22Rv1 (cell line): Measurements from ENCODE around the gene ACAP2.

Experiments used
- H3K27ac ChIP-seq: fragments of 450-650 bp; 2 replicates; pipeline ENCODE4 v1.5.1; 2017
- ZFX ChIP-seq: fragments of 450-650 bp; IDR thresholded peaks from 2 replicates; pipeline ENCODE4 v1.6.1; 2017; ENCODE audit warnings: antibody characterized with exemption, borderline replicate concordance
- TF ChIP-seq, protein P1 (sequence below): fragments of 450-650 bp; IDR thresholded peaks from 2 replicates; pipeline ENCODE4 v1.5.1; 2017; ENCODE audit warnings: mild to moderate bottlenecking

The ACAP2 gene

DNA sequence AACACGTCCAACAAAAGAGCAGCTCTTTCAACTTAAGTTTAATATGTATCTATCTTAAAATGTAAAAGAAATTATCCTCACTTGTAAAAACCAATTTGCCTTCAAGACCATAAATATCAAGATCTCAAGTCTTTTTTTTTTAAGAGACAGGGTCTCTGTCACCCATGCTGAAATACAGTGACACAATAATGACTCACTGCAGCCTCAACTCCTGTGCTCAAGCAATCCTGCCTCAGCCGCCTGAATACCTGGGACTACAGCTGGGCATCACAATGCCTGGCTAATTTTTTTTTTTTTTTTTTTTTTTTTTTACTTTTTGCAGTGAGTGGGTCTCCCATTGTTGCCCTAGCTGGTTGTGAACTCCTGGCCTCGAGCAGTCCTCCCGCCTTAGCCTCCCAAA is 26.0 kb downstream of the ACAP2 start:
- TF ChIP-seq, protein P1, sequence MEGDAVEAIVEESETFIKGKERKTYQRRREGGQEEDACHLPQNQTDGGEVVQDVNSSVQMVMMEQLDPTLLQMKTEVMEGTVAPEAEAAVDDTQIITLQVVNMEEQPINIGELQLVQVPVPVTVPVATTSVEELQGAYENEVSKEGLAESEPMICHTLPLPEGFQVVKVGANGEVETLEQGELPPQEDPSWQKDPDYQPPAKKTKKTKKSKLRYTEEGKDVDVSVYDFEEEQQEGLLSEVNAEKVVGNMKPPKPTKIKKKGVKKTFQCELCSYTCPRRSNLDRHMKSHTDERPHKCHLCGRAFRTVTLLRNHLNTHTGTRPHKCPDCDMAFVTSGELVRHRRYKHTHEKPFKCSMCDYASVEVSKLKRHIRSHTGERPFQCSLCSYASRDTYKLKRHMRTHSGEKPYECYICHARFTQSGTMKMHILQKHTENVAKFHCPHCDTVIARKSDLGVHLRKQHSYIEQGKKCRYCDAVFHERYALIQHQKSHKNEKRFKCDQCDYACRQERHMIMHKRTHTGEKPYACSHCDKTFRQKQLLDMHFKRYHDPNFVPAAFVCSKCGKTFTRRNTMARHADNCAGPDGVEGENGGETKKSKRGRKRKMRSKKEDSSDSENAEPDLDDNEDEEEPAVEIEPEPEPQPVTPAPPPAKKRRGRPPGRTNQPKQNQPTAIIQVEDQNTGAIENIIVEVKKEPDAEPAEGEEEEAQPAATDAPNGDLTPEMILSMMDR, result no peak
- no peak for TF ChIP-seq ZFX
- no peak overlapping the region for H3K27ac ChIP-seq

DNA sequence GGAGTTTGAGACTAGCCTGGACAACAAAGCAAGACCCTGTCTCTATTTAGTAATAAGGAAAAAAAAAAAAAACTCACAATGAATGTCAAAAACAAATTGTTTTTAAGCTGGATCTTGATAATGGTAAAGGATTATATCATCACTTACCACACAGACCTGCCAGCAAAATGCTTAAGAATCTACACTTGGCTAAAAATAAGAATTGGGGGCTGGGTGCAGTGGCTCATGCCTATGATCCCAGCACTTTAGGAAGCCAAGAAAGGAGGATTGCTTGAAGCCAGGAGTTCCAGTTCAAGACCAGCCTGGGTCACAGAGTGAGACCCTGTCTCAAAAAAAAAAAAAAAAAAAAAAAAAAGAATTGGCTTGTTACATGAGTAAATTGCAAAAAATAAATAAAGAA is 31.0 kb downstream of the ACAP2 start:
- no peak overlapping the region for H3K27ac ChIP-seq
- no peak for TF ChIP-seq ZFX
- TF ChIP-seq, protein P1, result no peak

DNA sequence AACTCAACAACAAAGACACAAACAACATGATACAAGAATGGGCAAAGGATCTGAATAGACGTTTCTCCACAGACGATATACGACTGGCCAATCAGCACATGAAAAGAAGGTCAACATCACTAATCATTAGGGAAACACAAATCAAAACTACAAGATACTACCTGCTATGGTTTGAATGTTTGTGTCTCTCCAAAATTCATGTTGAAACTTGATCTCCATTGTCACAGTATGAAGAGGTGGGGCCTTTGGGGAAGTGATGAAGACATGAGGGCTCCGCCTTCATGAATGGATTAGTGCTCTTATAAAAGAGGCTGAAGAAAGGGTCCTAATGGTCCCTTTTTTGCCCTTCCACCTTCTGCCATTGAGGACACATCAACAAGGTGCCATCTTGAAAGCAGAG is 32.3 kb downstream of the ACAP2 start:
- H3K27ac ChIP-seq, result no peak overlapping the region
- TF ChIP-seq ZFX, result no peak
- TF ChIP-seq, protein P1, result no peak

DNA sequence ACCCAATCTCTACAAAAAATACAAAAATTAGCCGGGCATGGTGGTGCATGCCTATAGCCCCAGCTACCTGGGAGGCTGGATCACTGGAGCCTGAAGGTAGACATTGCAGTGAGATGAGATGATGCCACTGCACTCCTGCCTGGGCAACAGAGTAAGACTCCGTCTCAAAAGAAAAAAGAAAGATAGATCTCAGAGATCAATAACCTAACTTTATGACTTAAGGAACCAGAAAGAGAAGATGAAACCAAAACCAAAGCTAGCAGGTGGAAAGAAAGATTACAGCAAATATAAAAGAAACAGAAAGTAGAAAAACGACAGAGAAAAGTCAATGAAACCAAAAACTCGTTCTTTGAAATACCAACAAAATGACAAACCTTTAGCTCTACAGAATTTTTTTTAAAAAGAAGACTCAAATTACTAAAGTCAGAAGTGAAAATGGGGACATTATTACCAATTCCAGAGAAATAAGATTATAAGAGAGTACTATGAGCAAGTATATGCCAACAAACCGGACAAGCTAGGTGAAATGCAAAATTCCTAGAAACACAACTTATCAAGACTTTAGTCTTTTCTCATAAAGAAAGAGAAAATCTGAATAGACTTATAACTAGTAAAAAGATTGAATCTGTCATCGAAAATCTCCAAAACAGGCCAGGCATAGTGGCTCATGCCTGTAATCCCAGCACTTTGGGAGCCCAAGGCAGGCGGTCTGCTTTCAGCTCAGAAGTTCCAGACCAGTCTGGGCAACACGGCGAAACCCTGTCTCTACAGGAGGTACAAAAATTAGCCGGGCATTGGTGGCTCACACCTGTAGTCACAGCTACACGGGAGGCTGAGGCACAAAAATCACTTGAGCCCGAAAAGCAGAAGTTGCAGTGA is 35.0 kb downstream of the ACAP2 start:
- no peak overlapping the region for H3K27ac ChIP-seq
- TF ChIP-seq, protein P1, result no peak
- TF ChIP-seq ZFX, result no peak

DNA sequence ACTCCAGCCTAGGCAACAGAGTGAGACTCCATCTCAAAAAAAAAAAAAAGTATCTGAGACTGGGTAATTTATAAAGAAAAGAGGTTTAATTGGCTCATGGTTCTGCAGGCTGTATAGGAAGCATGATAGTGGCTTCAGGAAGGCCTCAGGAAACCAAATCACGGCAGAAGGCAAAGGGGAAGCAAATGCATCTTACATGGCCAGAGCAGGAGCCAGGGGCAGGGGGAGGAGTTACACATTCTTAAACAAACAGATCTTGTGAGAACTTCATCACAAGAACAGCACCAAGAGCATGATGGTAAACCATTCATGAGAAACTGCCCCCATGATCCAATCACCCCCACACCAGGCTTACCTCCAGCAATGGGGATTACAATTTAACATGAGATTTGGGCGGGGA is 37.2 kb downstream of the ACAP2 start:
- no peak for TF ChIP-seq ZFX
- TF ChIP-seq, protein P1, result no peak
- no peak overlapping the region for H3K27ac ChIP-seq

DNA sequence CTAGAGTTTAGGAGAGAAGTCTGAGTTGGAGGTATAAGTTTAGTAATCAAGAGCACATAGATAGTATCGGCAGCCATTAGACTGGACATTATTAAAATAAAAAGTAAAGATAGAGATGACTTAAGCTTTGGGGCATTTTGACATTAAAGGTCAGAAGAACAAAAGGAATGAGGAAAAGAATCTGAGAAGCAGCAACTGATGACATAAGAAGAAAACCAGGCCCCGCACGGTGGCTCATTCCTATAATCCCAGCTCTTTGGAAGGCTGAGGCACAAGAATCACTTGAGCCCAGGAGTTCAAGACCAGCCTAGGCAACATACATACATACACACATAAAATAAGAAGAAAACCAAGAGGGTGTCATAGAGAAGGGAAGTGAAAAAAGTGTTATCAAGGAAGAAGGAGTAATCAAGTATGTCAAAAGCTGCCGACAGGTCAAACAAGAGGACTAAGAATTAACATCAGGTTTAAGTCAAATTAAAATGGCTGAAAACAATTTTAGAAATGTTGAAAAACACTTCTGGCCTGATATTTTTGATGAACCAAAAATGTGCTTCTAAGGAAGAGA is 38.9 kb downstream of the ACAP2 start:
- TF ChIP-seq, protein P1, result no peak
- TF ChIP-seq ZFX, result no peak
- no peak overlapping the region for H3K27ac ChIP-seq

DNA sequence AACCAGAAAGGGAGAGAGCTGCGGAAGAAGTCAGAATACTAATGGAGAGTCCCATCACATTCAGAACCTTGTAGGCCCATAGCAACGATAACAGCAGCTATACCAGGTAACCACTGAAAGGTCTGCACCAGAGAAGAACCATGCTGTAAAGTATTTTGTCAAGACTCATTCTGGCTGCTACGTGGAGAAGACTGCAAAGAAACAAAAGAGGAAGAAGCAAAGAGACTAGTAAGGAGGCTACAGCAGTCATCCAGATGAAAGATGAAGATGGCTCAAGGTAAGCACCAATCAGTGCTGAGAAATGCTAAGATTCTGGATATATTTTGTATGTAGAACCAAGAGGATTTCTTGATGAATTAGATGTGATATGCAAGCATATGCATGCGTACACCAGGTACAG is 39.6 kb downstream of the ACAP2 start:
- no peak overlapping the region for H3K27ac ChIP-seq
- TF ChIP-seq, protein P1, result no peak
- no peak for TF ChIP-seq ZFX
